GM19468 (cell line): ENCODE results near the gene PPIP5K2.
A peak's percentile ranks its signal among the peaks of the same experiment; 100 is the strongest.
"Not testable (repeated sequence)": the region's sequence is repeated elsewhere in the genome, so short reads cannot be mapped to it uniquely, and the experiment has no call there.

Source experiments
- ATAC-seq: cut with Tn5 transposase; IDR thresholded peaks from one replicate; pipeline ENCODE4 v1.9.1; 2021; ENCODE audit warnings: mild to moderate bottlenecking, moderate library complexity, moderate number of reproducible peaks; ENCODE audit not compliant: unreplicated experiment; ENCODE audit errors: extremely low read depth

The PPIP5K2 gene

GRCh38 chr5:103120607-103121200, 603 bp downstream of the PPIP5K2 start:
- ATAC-seq: no peak

GRCh38 chr5:103122242-103122641, 2.1 kb downstream of the PPIP5K2 start:
- ATAC-seq: no peak

GRCh38 chr5:103126557-103126956, 6.5 kb downstream of the PPIP5K2 start:
- no peak for ATAC-seq

- ATAC-seq: no peak
Observed at GRCh38 chr5:103127292-103127817, 7.3 kb downstream of the PPIP5K2 start.

GRCh38 chr5:103128202-103128601, 8.1 kb downstream of the PPIP5K2 start:
- no peak for ATAC-seq

GRCh38 chr5:103132684-103133083, 12.6 kb downstream of the PPIP5K2 start:
- ATAC-seq: no peak

GRCh38 chr5:103133231-103133630, 13.1 kb downstream of the PPIP5K2 start:
- no peak for ATAC-seq

GRCh38 chr5:103135461-103135860, 15.4 kb downstream of the PPIP5K2 start:
- no peak for ATAC-seq

- ATAC-seq: no peak
Observed at GRCh38 chr5:103138202-103138690, 18.1 kb downstream of the PPIP5K2 start.

- ATAC-seq: peak; percentile 88
Observed at GRCh38 chr5:103139264-103139865, 19.3 kb downstream of the PPIP5K2 start.

GRCh38 chr5:103142132-103142531, 22.0 kb downstream of the PPIP5K2 start:
- not testable (repeated sequence) for ATAC-seq

GRCh38 chr5:103145196-103145595, 25.1 kb downstream of the PPIP5K2 start:
- ATAC-seq: no peak

- no peak for ATAC-seq
Observed at GRCh38 chr5:103148213-103148612, 28.1 kb downstream of the PPIP5K2 start.

GRCh38 chr5:103151156-103151555, 31.1 kb downstream of the PPIP5K2 start:
- ATAC-seq: no peak

GRCh38 chr5:103166706-103167105, 46.6 kb downstream of the PPIP5K2 start:
- no peak for ATAC-seq

- ATAC-seq: no peak
Observed at GRCh38 chr5:103174147-103174546, 54.0 kb downstream of the PPIP5K2 start.

- no peak for ATAC-seq
Observed at GRCh38 chr5:103177543-103177942, 57.4 kb downstream of the PPIP5K2 start.

- ATAC-seq: no peak
Observed at GRCh38 chr5:103178167-103178566, 58.1 kb downstream of the PPIP5K2 start.

GRCh38 chr5:103186152-103186551, 66.1 kb downstream of the PPIP5K2 start:
- ATAC-seq: no peak

GRCh38 chr5:103188436-103188835, 68.3 kb downstream of the PPIP5K2 start:
- no peak for ATAC-seq

GRCh38 chr5:103203226-103203625, 83.1 kb downstream of the PPIP5K2 start:
- ATAC-seq: no peak

GRCh38 chr5:103204990-103205389, 84.9 kb downstream of the PPIP5K2 start:
- ATAC-seq: not testable (repeated sequence)
